Loucy (cell line): Measurements from ENCODE around the gene FAM193B.
A peak's percentile ranks its signal among the peaks of the same experiment; 100 is the strongest.
"Not testable (repeated sequence)": the region's sequence is repeated elsewhere in the genome, so short reads cannot be mapped to it uniquely, and the experiment has no call there.

Experiments used
- H2AFZ ChIP-seq: fragments of 200-600 bp; sonication (generic); 2 replicates; pipeline ENCODE4 v1.6.0; 2016; ENCODE audit warnings: antibody characterized with exemption, mild to moderate bottlenecking, low read length, moderate library complexity
- H3F3A ChIP-seq: fragments of 200-600 bp; 2 replicates; pipeline ENCODE4 v1.6.0; 2016; ENCODE audit warnings: antibody characterized with exemption, low read depth, mild to moderate bottlenecking
- H3K27me3 ChIP-seq: fragments of 200-600 bp; sonication (generic); 2 replicates; pipeline ENCODE4 v1.6.1; 2014; ENCODE audit warnings: low read length, mild to moderate bottlenecking; ENCODE audit not compliant: insufficient read depth, poor library complexity, severe bottlenecking
- H3K36me3 ChIP-seq: fragments of 200-600 bp; sonication (generic); 2 replicates; pipeline ENCODE4 v1.6.1; 2016; ENCODE audit warnings: low read length; ENCODE audit not compliant: insufficient read depth
- H3K4me1 ChIP-seq: fragments of 200-600 bp; sonication (generic); 2 replicates; pipeline ENCODE4 v1.5.1; 2014; ENCODE audit warnings: low read length, mild to moderate bottlenecking; ENCODE audit not compliant: insufficient read depth, poor library complexity, severe bottlenecking
- H3K4me2 ChIP-seq: fragments of 200-600 bp; sonication (generic); 2 replicates; pipeline ENCODE4 v1.6.0; 2014; ENCODE audit warnings: antibody characterized with exemption, low read length, low read depth, mild to moderate bottlenecking; ENCODE audit not compliant: poor library complexity, severe bottlenecking
- H3K4me3 ChIP-seq: fragments of 200-600 bp; sonication (generic); 2 replicates; pipeline ENCODE4 v1.5.1; 2014; ENCODE audit warnings: low read length, mild to moderate bottlenecking, mixed read lengths; ENCODE audit not compliant: poor library complexity, severe bottlenecking
- H3K79me2 ChIP-seq: fragments of 200-600 bp; sonication (generic); 2 replicates; pipeline ENCODE4 v1.6.1; 2014; ENCODE audit warnings: low read length; ENCODE audit not compliant: insufficient read depth
- H3K9ac ChIP-seq: fragments of 200-600 bp; sonication (generic); 2 replicates; pipeline ENCODE4 v1.6.0; 2014; ENCODE audit warnings: mild to moderate bottlenecking, low read depth, low read length, moderate library complexity; ENCODE audit not compliant: poor library complexity, severe bottlenecking
- H3K9me2 ChIP-seq: fragments of 200-600 bp; sonication (generic); replicated peaks from 2 replicates; pipeline ENCODE4 v1.6.1; 2016; ENCODE audit warnings: low read depth, low read length, mixed read lengths
- H3K9me3 ChIP-seq: fragments of 200-600 bp; sonication (generic); 2 replicates; pipeline ENCODE4 v1.6.1; 2014; ENCODE audit warnings: mild to moderate bottlenecking, antibody characterized with exemption, low read length, low read depth; ENCODE audit not compliant: insufficient read depth
- H4K20me1 ChIP-seq: fragments of 200-600 bp; sonication (generic); 2 replicates; pipeline ENCODE4 v1.6.0; 2014; ENCODE audit warnings: antibody characterized with exemption, low read length, mild to moderate bottlenecking; ENCODE audit not compliant: insufficient read depth, poor library complexity, severe bottlenecking
- CTCF ChIP-seq: fragments of 200-600 bp; sonication (generic); conservative IDR thresholded peaks from 2 replicates; pipeline ENCODE4 v1.5.1; 2014; ENCODE audit warnings: mild to moderate bottlenecking, antibody characterized with exemption, low read length
- EZH2phosphoT487 ChIP-seq: fragments of 200-600 bp; IDR thresholded peaks from 2 replicates; pipeline ENCODE4 v1.6.1; 2018; ENCODE audit warnings: antibody characterized with exemption, mild to moderate bottlenecking, moderate library complexity, borderline replicate concordance

FAM193B gene

GRCh38 chr5:177565046-177565445 lies 10.7 kb upstream of the FAM193B start:
- Histone ChIP-seq H3K27me3 (no peaks in the 10 kb centered on the region), H3K4me3 (no peak overlapping the region), H4K20me1 (no peaks in the 10 kb centered on the region), H2AFZ (no peak overlapping the region), H3K36me3 (no peaks in the 10 kb centered on the region), H3K9ac (no peak overlapping the region), H3K4me1 (no peaks in the 10 kb centered on the region), H3F3A (no peaks in the 10 kb centered on the region), H3K4me2 (no peak overlapping the region), H3K79me2 (no peaks in the 10 kb centered on the region), H3K9me2 (no peaks in the 10 kb centered on the region), H3K9me3 (no peaks in the 10 kb centered on the region)
- TF ChIP-seq CTCF (no peak), EZH2phosphoT487 (no peak)

- H3K4me2 ChIP-seq, H3K9me2 ChIP-seq, H3K9ac ChIP-seq, H3K4me1 ChIP-seq, H3K4me3 ChIP-seq, H4K20me1 ChIP-seq, H3K79me2 ChIP-seq, H3F3A ChIP-seq, H3K9me3 ChIP-seq, H2AFZ ChIP-seq, H3K27me3 ChIP-seq, H3K36me3 ChIP-seq: not testable (repeated sequence)
These were observed 5.1 kb upstream of the FAM193B start for GRCh38 chr5:177559446-177559941.

- no peak overlapping the region for H2AFZ ChIP-seq
- peaks cover 11% of the 10 kb centered on the region for H4K20me1 ChIP-seq
- peak overlapping the region; percentile 72 for H3K9ac ChIP-seq
These were observed 3.4 kb upstream of the FAM193B start for GRCh38 chr5:177557796-177558195.

More at GRCh38 chr5:177557796-177558195, 3.4 kb upstream of the FAM193B start:
- Histone ChIP-seq H3K36me3 (no peaks in the 10 kb centered on the region), H3K9me3 (no peaks in the 10 kb centered on the region), H3K27me3 (no peaks in the 10 kb centered on the region), H3K4me1 (peaks cover 16% of the 10 kb centered on the region), H3K4me3 (peak overlapping the region; percentile 61), H3K9me2 (no peaks in the 10 kb centered on the region), H3F3A (no peaks in the 10 kb centered on the region), H3K4me2 (no peak overlapping the region), H3K79me2 (peaks cover 18% of the 10 kb centered on the region)
- no peak for TF ChIP-seq CTCF
